ENCODE data around the gene HNF1B.

DNA sequence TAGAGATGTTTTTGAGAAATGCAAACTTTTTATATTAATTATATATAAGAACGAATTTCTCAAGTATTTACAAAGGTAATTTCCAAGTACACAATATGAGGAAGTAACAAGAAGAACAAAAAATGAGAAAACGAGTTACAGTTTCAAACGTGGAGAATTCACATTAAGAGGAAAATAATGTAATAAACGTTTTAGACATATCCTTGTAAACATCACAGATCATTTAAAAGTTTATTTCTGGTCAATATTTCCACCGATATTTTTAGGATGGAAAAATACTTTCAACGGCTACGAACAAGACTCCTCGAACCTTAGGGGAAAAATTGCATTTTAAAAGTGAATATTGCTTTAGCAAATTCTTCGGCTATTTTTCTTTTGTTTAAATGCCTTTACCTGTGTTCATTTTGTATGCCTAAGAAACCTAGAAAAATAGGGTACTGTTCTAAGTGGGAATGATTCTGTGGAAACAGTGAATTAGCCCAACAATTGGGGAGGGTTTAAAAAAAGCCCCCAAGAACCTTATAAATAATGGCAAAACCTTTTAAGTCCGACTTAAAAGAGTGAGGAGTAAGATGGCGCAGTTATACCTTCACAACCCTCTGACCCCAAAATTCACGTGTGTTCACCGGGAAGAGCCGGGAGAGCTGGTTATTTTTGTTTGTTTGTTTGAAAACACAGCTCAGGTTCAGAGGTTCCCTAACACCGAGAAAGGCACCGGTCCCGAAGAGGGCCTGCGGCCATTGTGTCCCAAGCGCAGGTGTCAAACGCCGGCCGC, 3.3 kb downstream of the HNF1B start:
- TF ChIP-seq POLR2A (IDR thresholded peaks at IDR 0.05) (no peak), CTCF (IDR thresholded peaks at IDR 0.05) (no peak), POLR2AphosphoS5 (IDR thresholded peaks at IDR 0.05) (no peak)

All from prostate gland (tissue), 2 donors.